Natural killer cell (primary cell): Measurements from ENCODE around the gene OTOF. TPM values are rescaled to one million over a fixed set of nuclear protein-coding genes. Genes with fewer than 3 reads are reported as not detected.

Experiments used
- ATAC-seq, 3 donors: fragments of 150-1000 bp in 2 of 3; fragments of 200-7000 bp in 1 of 3; cut with Tn5 transposase; 1 replicate in 1 of 3; 2 replicates in 2 of 3; pipeline ENCODE4 v1.10.0; 2021; ENCODE audit warnings: mild to moderate bottlenecking in 2 of 3, moderate library complexity in 2 of 3
- DNase-seq, 2 donors: peaks; one replicate each; pipeline versions ENCODE4 v3.0.0 to v3.0.0-alpha.2; 2013 to 2021; ENCODE audit warnings: mixed read lengths in 1 of 2
- H3K27ac ChIP-seq: one replicate; pipeline ENCODE4 v1.5.1; 2013; ENCODE audit warnings: mild to moderate bottlenecking, low read length
- H3K27me3 ChIP-seq: one replicate; pipeline ENCODE4 v1.6.1; 2013; ENCODE audit warnings: low read length; ENCODE audit not compliant: control insufficient read depth, insufficient read depth
- H3K36me3 ChIP-seq: one replicate; pipeline ENCODE4 v1.6.1; 2013; ENCODE audit warnings: low read length; ENCODE audit not compliant: control insufficient read depth, insufficient read depth
- H3K4me1 ChIP-seq: one replicate; pipeline ENCODE4 v1.6.1; 2013; ENCODE audit warnings: low read length; ENCODE audit not compliant: control insufficient read depth, insufficient read depth
- H3K4me3 ChIP-seq: one replicate; pipeline ENCODE4 v1.5.1; 2013; ENCODE audit warnings: low read length
- H3K9me3 ChIP-seq: one replicate; pipeline ENCODE4 v1.6.1; 2013; ENCODE audit warnings: low read length; ENCODE audit not compliant: control insufficient read depth, insufficient read depth
- H3K27ac Mint-ChIP-seq, 2 donors: one replicate each; pipeline ENCODE4 v1.8.0; 2022; ENCODE audit warnings: mild to moderate bottlenecking in 2 of 2, mixed read lengths in 2 of 2, moderate library complexity in 1 of 2
- H3K27me3 Mint-ChIP-seq, 2 donors: one replicate each; pipeline ENCODE4 v1.8.0; 2022; ENCODE audit warnings: low read depth in 2 of 2, mixed read lengths in 2 of 2
- H3K36me3 Mint-ChIP-seq: one replicate; pipeline ENCODE4 v1.8.0; 2022; ENCODE audit warnings: mixed read lengths
- H3K4me1 Mint-ChIP-seq, 2 donors: one replicate each; pipeline ENCODE4 v1.8.0; 2022; ENCODE audit warnings: mixed read lengths in 2 of 2
- H3K4me3 Mint-ChIP-seq: one replicate; pipeline ENCODE4 v1.8.0; 2022; ENCODE audit warnings: mild to moderate bottlenecking, moderate library complexity, mixed read lengths
- H3K9me3 Mint-ChIP-seq, 2 donors: one replicate each; pipeline ENCODE4 v1.8.0; 2022; ENCODE audit warnings: mixed read lengths in 2 of 2
- CTCF ChIP-seq: fragments of 200-600 bp; IDR thresholded peaks from one replicate; pipeline ENCODE4 v1.8.0; 2022; ENCODE audit warnings: antibody characterized with exemption
- WGBS: methylation state at CpG from one replicate; pipeline ENCODE4 v1.1.7; 2013; ENCODE audit warnings: missing lambda C conversion rate; ENCODE audit not compliant: insufficient coverage; 5-methylcytosine and 5-hydroxymethylcytosine counted together
- intact Hi-C: fragments of 100-400 bp; cut with micrococcal nuclease; formaldehyde crosslinking; loops from one replicate; pipeline ENCODE4 v1.14.2; 2022
- total RNA-seq, 4 donors: library from RNA; stranded (reverse); fragments of 120-200 nt in 1 of 4; gene quantifications; one replicate each; pipeline versions ENCODE4 v1.2.3 to v1.2.4, GENCODE V29; 2013 to 2022

Gene OTOF
- total RNA-seq, 3 donors from 2014 or later (not counting 1 experiment from before 2014, with no cell fraction given): 0.66 to 3.7 (median 1.4) TPM

GRCh38 chr2:26407526-26407925, 70.4 kb downstream of the OTOF start:
- ATAC-seq: no peak
- Mint-ChIP-seq H3K36me3 (no peaks in the 10 kb centered on the region), H3K27ac (no peak overlapping the region), H3K4me1 (peaks cover 8 to 11% of the 10 kb centered on the region in 2 donors), H3K9me3 (no peaks in the 10 kb centered on the region), H3K27me3 (peaks cover 11 to 15% of the 10 kb centered on the region in 2 donors), H3K4me3 (no peak overlapping the region)
- Histone ChIP-seq H3K36me3 (no peaks in the 10 kb centered on the region), H3K9me3 (no peaks in the 10 kb centered on the region), H3K27me3 (peaks cover 5% of the 10 kb centered on the region), H3K4me1 (no peaks in the 10 kb centered on the region), H3K4me3 (no peak overlapping the region), H3K27ac (no peak overlapping the region)
- TF ChIP-seq CTCF: no peak
- intact Hi-C loops: no loop called here
- 87% methylated on average over 9 of the region's 9 CpGs for WGBS
- no peak for DNase-seq

Other genes with a start within 250 kb of the OTOF start
- gene HADHA, start 233.5 kb downstream of the OTOF start, total RNA-seq: 10 to 100 TPM; 66.6 to 76.1 (median 68.9) TPM
- 10 to 100 TPM; 43.1 to 58.8 (median 53.0) TPM for gene HADHB, start 233.2 kb downstream of the OTOF start, total RNA-seq
- 10 to 100 TPM; 28.1 to 47.6 (median 36.4) TPM for gene SELENOI, start 132.0 kb downstream of the OTOF start, total RNA-seq
- gene ADGRF3, start 131.3 kb downstream of the OTOF start, total RNA-seq: 1 to 10 TPM in 2 of 3 donors, under 1 TPM in 1; 0.97 to 2.1 (median 2.1) TPM
- gene DRC1, start 76.2 kb downstream of the OTOF start, total RNA-seq: not detected
- gene CIB4, start 163.2 kb upstream of the OTOF start, total RNA-seq: not detected
- gene KCNK3, start 214.6 kb upstream of the OTOF start, total RNA-seq: not detected